ENCODE results near the gene CNTN5. TPM values are rescaled to one million over a fixed set of nuclear protein-coding genes. Genes with fewer than 3 reads are reported as not detected.

CNTN5 gene
- total and polyA plus RNA-seq, 2 donors (not counting 1 experiment from before 2014, with no cell fraction given), result not detected

- Histone ChIP-seq H3K4me1 (ENCODE audit: control insufficient read depth in 2 of 2, insufficient read depth in 2 of 2, low read length in 2 of 2) (no peaks in the 10 kb centered on the region), H3K27me3 (replicated peaks in 1 of 4; ENCODE audit: control extremely low read depth in 1 of 4, control insufficient read depth in 3 of 4, insufficient read depth in 4 of 4, low read length in 3 of 4) (no peaks in the 10 kb centered on the region), H3K27ac (ENCODE audit: low read length in 2 of 2) (no peak overlapping the region), H3K4me2 (replicated peaks; ENCODE audit: low read depth, low read length, poor library complexity, severe bottlenecking) (no peak overlapping the region), H3K9ac (ENCODE audit: low read length) (no peak overlapping the region), H3K9me3 (ENCODE audit: control extremely low read depth in 1 of 3, control insufficient read depth in 2 of 3, insufficient read depth in 1 of 3, low read length in 2 of 3) (no peaks in the 10 kb centered on the region), H3K4me3 (ENCODE audit: control extremely low read depth in 1 of 5, extremely low read depth in 1 of 5, insufficient read depth in 1 of 5, low read depth in 2 of 5, low read length in 4 of 5) (no peak overlapping the region), H2AFZ (ENCODE audit: insufficient read depth, low read depth, low read length, poor library complexity, severe bottlenecking) (no peak overlapping the region), H4K20me1 (ENCODE audit: control insufficient read depth, insufficient read depth, low read length, poor library complexity, severe bottlenecking) (no peaks in the 10 kb centered on the region), H3K36me3 (replicated peaks in 1 of 2; ENCODE audit: control extremely low read depth in 1 of 2, control insufficient read depth in 1 of 2, extremely low read depth in 1 of 2, insufficient read depth in 2 of 2, low read length in 1 of 2) (no peaks in the 10 kb centered on the region), H3K79me2 (ENCODE audit: control insufficient read depth, insufficient read depth, low read length) (no peaks in the 10 kb centered on the region)
- no peak for TF ChIP-seq EZH2 (IDR thresholded peaks at IDR 0.05; ENCODE audit: borderline replicate concordance, insufficient read depth, low read depth, low read length, poor library complexity, severe bottlenecking)
- no peak for TF ChIP-seq CTCF (IDR thresholded peaks at IDR 0.05)
- no peak for ATAC-seq (ENCODE audit: low read depth)
- intact Hi-C loops (cut with micrococcal nuclease), result no loop called here
- ChIA-PET POLR2A (no interaction called here), CTCF (no interaction called here)
- Mint-ChIP-seq H3K27me3 (no peaks in the 10 kb centered on the region), H3K27ac (no peak overlapping the region), H3K4me3 (no peak overlapping the region), H3K4me1 (no peaks in the 10 kb centered on the region), H3K9me3 (ENCODE audit: insufficient read depth) (peaks cover 4% of the 10 kb centered on the region)
- no CpG with 5 or more reads among the region's 1 CpG for WGBS (ENCODE audit: insufficient coverage)
- no peak for DNase-seq
Measured at GRCh38 chr11:99238401-99238800, 217.7 kb downstream of the CNTN5 start.

- Mint-ChIP-seq H3K27ac (no peak overlapping the region), H3K9me3 (ENCODE audit: insufficient read depth) (peaks cover 4% of the 10 kb centered on the region), H3K27me3 (no peaks in the 10 kb centered on the region), H3K4me3 (no peak overlapping the region), H3K4me1 (no peaks in the 10 kb centered on the region)
- Histone ChIP-seq H3K9me3 (ENCODE audit: control extremely low read depth in 1 of 3, control insufficient read depth in 2 of 3, insufficient read depth in 1 of 3, low read length in 2 of 3) (no peaks in the 10 kb centered on the region), H3K4me2 (replicated peaks; ENCODE audit: low read depth, low read length, poor library complexity, severe bottlenecking) (no peak overlapping the region), H3K79me2 (ENCODE audit: control insufficient read depth, insufficient read depth, low read length) (no peaks in the 10 kb centered on the region), H3K27ac (ENCODE audit: low read length in 2 of 2) (no peak overlapping the region), H3K4me1 (ENCODE audit: control insufficient read depth in 2 of 2, insufficient read depth in 2 of 2, low read length in 2 of 2) (no peaks in the 10 kb centered on the region), H3K4me3 (ENCODE audit: control extremely low read depth in 1 of 5, extremely low read depth in 1 of 5, insufficient read depth in 1 of 5, low read depth in 2 of 5, low read length in 4 of 5) (no peak overlapping the region), H3K9ac (ENCODE audit: low read length) (no peak overlapping the region), H2AFZ (ENCODE audit: insufficient read depth, low read depth, low read length, poor library complexity, severe bottlenecking) (no peak overlapping the region), H3K27me3 (replicated peaks in 1 of 4; ENCODE audit: control extremely low read depth in 1 of 4, control insufficient read depth in 3 of 4, insufficient read depth in 4 of 4, low read length in 3 of 4) (no peaks in the 10 kb centered on the region), H3K36me3 (replicated peaks in 1 of 2; ENCODE audit: control extremely low read depth in 1 of 2, control insufficient read depth in 1 of 2, extremely low read depth in 1 of 2, insufficient read depth in 2 of 2, low read length in 1 of 2) (no peaks in the 10 kb centered on the region), H4K20me1 (ENCODE audit: control insufficient read depth, insufficient read depth, low read length, poor library complexity, severe bottlenecking) (no peaks in the 10 kb centered on the region)
- DNase-seq, result no peak
- ATAC-seq (ENCODE audit: low read depth), result no peak
- ChIA-PET CTCF (no interaction called here), POLR2A (no interaction called here)
- TF ChIP-seq CTCF (IDR thresholded peaks at IDR 0.05) (no peak), EZH2 (IDR thresholded peaks at IDR 0.05; ENCODE audit: borderline replicate concordance, insufficient read depth, low read depth, low read length, poor library complexity, severe bottlenecking) (no peak)
- intact Hi-C loops (cut with micrococcal nuclease), result no loop called here
- 86% methylated on average over 1 of the region's 8 CpGs for WGBS (ENCODE audit: insufficient coverage)
Measured at GRCh38 chr11:99240192-99241030, 219.7 kb downstream of the CNTN5 start.

Data from B cell (primary cell).